ENCODE data around the gene CCDC71L. TPM values are rescaled to one million over a fixed set of nuclear protein-coding genes. Genes with fewer than 3 reads are reported as not detected.

The CCDC71L gene
- total RNA-seq, 1 experiment from 2014 or later = 18.4 TPM

DNA sequence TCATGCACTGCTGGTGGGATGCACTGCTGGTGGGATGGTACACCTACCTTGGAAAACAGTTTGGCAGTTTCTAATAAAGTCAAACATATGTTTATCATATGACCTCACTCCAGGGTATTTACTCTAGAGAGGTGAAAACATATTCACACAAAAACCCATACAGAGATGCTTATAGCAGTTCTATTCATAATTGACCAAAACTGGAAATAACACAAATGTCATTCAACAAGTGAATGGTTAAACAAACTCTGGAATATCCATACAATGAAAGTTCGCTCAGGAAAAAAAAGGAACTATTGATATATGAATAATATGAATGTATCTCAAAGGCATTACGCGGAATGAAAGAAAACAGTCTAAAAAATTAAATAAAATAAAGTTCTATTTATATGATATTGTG, 19.5 kb downstream of the CCDC71L start:
- intact Hi-C loops (cut with micrococcal nuclease; ENCODE audit: unreplicated experiment) = no loop called here
- H3K4me1 ChIP-seq (ENCODE audit: insufficient read depth, low read length, poor library complexity, severe bottlenecking) = no peaks in the 10 kb centered on the region
- no peak overlapping the region for H3K27ac ChIP-seq (ENCODE audit: low read depth, low read length, poor library complexity, severe bottlenecking)
- no TSS peak for BruUV-seq (replicated peaks)
- ChIA-PET POLR2A (ENCODE audit: low non-redundant PET) (no interaction called here), CTCF (no interaction called here)
- TF ChIP-seq EZH2 (IDR thresholded peaks at IDR 0.05; ENCODE audit: borderline replicate concordance, low read depth, low read length, poor library complexity, severe bottlenecking) = no peak
- TF ChIP-seq, protein P1, sequence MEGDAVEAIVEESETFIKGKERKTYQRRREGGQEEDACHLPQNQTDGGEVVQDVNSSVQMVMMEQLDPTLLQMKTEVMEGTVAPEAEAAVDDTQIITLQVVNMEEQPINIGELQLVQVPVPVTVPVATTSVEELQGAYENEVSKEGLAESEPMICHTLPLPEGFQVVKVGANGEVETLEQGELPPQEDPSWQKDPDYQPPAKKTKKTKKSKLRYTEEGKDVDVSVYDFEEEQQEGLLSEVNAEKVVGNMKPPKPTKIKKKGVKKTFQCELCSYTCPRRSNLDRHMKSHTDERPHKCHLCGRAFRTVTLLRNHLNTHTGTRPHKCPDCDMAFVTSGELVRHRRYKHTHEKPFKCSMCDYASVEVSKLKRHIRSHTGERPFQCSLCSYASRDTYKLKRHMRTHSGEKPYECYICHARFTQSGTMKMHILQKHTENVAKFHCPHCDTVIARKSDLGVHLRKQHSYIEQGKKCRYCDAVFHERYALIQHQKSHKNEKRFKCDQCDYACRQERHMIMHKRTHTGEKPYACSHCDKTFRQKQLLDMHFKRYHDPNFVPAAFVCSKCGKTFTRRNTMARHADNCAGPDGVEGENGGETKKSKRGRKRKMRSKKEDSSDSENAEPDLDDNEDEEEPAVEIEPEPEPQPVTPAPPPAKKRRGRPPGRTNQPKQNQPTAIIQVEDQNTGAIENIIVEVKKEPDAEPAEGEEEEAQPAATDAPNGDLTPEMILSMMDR (conservative IDR thresholded peaks at IDR 0.05; ENCODE audit: low read depth, low read length) = no peak
- no peaks in the 10 kb centered on the region for H3K27me3 ChIP-seq (replicated peaks; ENCODE audit: insufficient read depth, low read depth, low read length, poor library complexity)
- no peaks in the 10 kb centered on the region for H3K36me3 ChIP-seq (ENCODE audit: insufficient read depth, low read length, poor library complexity, severe bottlenecking)
- no peak overlapping the region for H3K4me3 ChIP-seq (ENCODE audit: low read depth, low read length, poor library complexity, severe bottlenecking)
- no peak for DNase-seq (ENCODE audit: low spot score)
- no peaks in the 10 kb centered on the region for H3K9me3 ChIP-seq (ENCODE audit: low read depth, low read length, poor library complexity, severe bottlenecking)

DNA sequence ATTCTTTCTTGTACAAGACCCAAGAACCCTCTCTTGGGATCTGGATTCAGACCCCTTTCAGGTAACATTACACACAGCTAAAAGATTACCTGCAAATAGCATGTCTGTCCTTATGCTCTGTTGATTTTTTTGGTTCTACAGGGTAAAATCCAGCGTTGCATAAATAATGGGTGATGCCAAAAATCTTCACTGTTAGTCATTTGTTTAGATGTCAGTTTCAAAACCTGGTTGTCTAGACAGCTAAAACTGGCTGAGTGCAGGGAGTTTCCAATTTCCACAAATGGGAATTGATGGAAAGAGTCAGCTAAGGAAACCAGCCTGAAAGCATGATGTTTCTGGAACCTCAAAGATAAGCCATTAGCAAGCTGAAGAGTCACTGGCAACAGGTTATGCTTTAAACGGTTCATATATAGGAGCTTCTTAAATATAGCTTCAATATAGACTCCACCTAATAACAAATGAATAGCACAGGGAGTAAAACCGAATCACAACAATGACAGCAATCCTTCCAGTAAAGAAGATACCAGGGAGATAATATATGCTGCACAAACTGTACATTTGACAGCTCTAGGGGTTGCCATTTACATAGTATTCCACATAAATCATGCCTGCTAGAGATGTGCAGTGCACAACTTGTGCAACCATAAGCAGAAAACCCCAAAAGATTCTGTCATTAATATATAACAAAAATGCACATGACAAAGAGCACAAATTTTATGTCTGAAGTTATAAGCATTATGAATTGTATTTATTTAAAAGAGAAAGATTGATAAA, 20.4 kb downstream of the CCDC71L start:
- intact Hi-C loops (cut with micrococcal nuclease; ENCODE audit: unreplicated experiment) = no loop called here

GRCh38 chr7:106639476-106640334, 21.3 kb downstream of the CCDC71L start:
- H3K9me3 ChIP-seq (ENCODE audit: low read depth, low read length, poor library complexity, severe bottlenecking) = no peaks in the 10 kb centered on the region
- DNase-seq (ENCODE audit: low spot score) = no peak
- intact Hi-C loops (cut with micrococcal nuclease; ENCODE audit: unreplicated experiment) = no loop called here
- no peaks in the 10 kb centered on the region for H3K27me3 ChIP-seq (replicated peaks; ENCODE audit: insufficient read depth, low read depth, low read length, poor library complexity)
- ChIA-PET POLR2A (ENCODE audit: low non-redundant PET) (no interaction called here), CTCF (interaction anchor here (0.6 kb wide), 1 partner anchor 20 kb away, joined by 6 read pairs; no protein-coding TSS in a partner anchor)
- H3K4me1 ChIP-seq (ENCODE audit: insufficient read depth, low read length, poor library complexity, severe bottlenecking) = no peaks in the 10 kb centered on the region
- BruUV-seq (replicated peaks) = no TSS peak
- H3K36me3 ChIP-seq (ENCODE audit: insufficient read depth, low read length, poor library complexity, severe bottlenecking) = no peaks in the 10 kb centered on the region
- TF ChIP-seq, protein P1 (conservative IDR thresholded peaks at IDR 0.05; ENCODE audit: low read depth, low read length) = no peak
- no peak for TF ChIP-seq EZH2 (IDR thresholded peaks at IDR 0.05; ENCODE audit: borderline replicate concordance, low read depth, low read length, poor library complexity, severe bottlenecking)
- no peak overlapping the region for H3K4me3 ChIP-seq (ENCODE audit: low read depth, low read length, poor library complexity, severe bottlenecking)
- no peak overlapping the region for H3K27ac ChIP-seq (ENCODE audit: low read depth, low read length, poor library complexity, severe bottlenecking)

More for the DNA sequence above, 20.4 kb downstream of the CCDC71L start:
- Histone ChIP-seq H3K27ac (ENCODE audit: low read depth, low read length, poor library complexity, severe bottlenecking) (no peak overlapping the region), H3K36me3 (ENCODE audit: insufficient read depth, low read length, poor library complexity, severe bottlenecking) (no peaks in the 10 kb centered on the region), H3K27me3 (replicated peaks; ENCODE audit: insufficient read depth, low read depth, low read length, poor library complexity) (no peaks in the 10 kb centered on the region), H3K4me3 (ENCODE audit: low read depth, low read length, poor library complexity, severe bottlenecking) (no peak overlapping the region), H3K4me1 (ENCODE audit: insufficient read depth, low read length, poor library complexity, severe bottlenecking) (no peaks in the 10 kb centered on the region), H3K9me3 (ENCODE audit: low read depth, low read length, poor library complexity, severe bottlenecking) (no peaks in the 10 kb centered on the region)
- no peak for DNase-seq (ENCODE audit: low spot score)
- ChIA-PET CTCF (no interaction called here), POLR2A (ENCODE audit: low non-redundant PET) (no interaction called here)
- no peak for TF ChIP-seq EZH2 (IDR thresholded peaks at IDR 0.05; ENCODE audit: borderline replicate concordance, low read depth, low read length, poor library complexity, severe bottlenecking)
- TF ChIP-seq, protein P1 (conservative IDR thresholded peaks at IDR 0.05; ENCODE audit: low read depth, low read length) = no peak
- BruUV-seq (replicated peaks) = no TSS peak

Data from A673 (cell line).